GM20000 (cell line): Measurements from ENCODE around the gene RNF166.
A peak's percentile ranks its signal among the peaks of the same experiment; 100 is the strongest.

Experiments used
- DNase-seq: peaks from one replicate; pipeline ENCODE4 v3.0.0; 2012; ENCODE audit warnings: low spot score
- TF ChIP-seq, protein P1 (sequence below): IDR thresholded peaks from 2 replicates; pipeline ENCODE4 v1.5.1; 2012; ENCODE audit warnings: mild to moderate bottlenecking, control low read depth; ENCODE audit errors: extremely low read depth, missing control alignments

The RNF166 gene, protein sequence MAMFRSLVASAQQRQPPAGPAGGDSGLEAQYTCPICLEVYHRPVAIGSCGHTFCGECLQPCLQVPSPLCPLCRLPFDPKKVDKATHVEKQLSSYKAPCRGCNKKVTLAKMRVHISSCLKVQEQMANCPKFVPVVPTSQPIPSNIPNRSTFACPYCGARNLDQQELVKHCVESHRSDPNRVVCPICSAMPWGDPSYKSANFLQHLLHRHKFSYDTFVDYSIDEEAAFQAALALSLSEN

GRCh38 chr16:88706229-88706964 lies at the start of gene RNF166, which contains the start of gene CTU2:
Gene RNF166 (minus strand): TSS chr16:88706408. CDS start chr16:88706325, 83 bp downstream.
Gene CTU2 (plus strand): TSS chr16:88706503. CDS start chr16:88706531, 28 bp downstream.
- DNase-seq: peak; percentile 100
- TF ChIP-seq, protein P1, sequence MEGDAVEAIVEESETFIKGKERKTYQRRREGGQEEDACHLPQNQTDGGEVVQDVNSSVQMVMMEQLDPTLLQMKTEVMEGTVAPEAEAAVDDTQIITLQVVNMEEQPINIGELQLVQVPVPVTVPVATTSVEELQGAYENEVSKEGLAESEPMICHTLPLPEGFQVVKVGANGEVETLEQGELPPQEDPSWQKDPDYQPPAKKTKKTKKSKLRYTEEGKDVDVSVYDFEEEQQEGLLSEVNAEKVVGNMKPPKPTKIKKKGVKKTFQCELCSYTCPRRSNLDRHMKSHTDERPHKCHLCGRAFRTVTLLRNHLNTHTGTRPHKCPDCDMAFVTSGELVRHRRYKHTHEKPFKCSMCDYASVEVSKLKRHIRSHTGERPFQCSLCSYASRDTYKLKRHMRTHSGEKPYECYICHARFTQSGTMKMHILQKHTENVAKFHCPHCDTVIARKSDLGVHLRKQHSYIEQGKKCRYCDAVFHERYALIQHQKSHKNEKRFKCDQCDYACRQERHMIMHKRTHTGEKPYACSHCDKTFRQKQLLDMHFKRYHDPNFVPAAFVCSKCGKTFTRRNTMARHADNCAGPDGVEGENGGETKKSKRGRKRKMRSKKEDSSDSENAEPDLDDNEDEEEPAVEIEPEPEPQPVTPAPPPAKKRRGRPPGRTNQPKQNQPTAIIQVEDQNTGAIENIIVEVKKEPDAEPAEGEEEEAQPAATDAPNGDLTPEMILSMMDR: no peak

DNA sequence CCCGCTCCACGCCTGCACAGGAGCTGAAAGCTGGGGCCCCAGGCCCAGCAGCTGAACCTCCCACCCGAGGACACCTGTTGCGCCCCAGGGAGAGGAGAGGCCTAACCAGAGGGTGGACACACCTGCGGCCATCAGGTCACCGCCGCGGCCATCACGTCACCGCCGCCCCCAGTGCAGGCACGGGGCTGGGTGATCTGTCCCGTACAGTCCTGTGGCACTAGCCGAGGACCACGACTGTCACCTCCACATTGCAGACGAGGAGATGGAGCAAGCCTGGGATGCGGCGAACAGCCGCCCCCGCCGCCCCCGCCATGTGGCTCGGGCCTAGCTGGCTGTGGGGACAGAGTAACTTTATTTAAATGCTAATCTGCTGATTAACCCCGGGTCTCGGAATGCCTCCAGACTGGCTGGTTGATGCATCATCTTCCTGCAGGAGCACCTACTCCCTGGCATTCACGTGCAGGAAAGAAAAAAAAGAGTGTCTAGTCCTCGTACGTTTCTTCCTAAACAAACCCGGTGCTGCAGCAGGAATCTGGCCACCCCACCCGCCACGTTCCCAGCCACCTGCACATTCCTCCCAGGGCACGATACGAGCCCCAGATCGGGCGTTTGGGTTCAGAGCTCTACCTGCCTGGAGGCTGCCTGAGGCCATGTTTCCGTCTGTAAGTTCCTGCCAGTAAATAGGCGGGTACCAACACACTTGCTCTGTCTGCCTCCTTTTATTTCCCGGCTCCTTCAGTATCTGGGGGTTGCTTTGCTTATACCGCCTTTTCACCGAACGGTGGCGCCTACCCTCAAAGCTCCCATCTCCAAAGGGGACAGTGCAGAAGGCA lies 48.9 kb upstream of the RNF166 start:
- DNase-seq: peak; percentile 66
- TF ChIP-seq, protein P1: no peak

DNA sequence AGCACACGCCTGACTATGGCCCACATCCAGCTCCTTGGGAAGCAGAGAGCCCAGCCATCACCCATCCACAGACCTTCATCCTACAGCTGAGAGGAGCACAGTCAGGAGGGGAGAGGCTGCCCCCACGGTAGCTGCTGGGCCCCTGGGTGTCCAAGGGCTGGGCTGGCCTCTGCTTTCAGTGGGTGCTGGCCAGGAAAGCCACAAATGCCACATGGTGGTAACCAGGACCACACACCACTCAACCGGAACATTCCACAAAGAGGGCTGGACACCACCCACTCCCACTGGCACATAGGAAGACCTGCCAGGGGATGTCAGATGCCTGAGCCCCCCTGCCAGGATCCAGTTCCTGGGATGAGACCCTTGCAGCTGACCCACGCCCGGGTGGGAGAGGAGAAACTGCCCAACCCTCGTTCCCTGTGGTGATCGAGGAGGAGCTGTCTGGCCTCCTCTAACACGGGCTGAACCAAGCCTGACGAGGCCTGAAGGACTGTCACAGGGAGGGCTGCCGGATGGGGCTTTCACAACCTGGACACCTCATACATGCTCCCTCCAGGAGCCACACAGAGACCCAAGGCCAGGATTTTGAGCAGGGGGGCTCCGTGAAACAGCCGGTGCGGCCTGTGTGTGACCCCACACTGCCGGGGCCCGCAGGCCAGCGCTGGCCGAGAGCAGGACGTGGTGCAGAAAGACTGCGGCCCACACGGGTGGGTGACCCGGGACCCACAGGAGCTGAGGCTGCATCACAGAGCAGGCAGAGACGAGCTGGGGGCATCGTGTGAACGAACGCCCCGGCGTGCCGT lies 48.1 kb upstream of the RNF166 start:
- DNase-seq: no peak
- TF ChIP-seq, protein P1: no peak

DNA sequence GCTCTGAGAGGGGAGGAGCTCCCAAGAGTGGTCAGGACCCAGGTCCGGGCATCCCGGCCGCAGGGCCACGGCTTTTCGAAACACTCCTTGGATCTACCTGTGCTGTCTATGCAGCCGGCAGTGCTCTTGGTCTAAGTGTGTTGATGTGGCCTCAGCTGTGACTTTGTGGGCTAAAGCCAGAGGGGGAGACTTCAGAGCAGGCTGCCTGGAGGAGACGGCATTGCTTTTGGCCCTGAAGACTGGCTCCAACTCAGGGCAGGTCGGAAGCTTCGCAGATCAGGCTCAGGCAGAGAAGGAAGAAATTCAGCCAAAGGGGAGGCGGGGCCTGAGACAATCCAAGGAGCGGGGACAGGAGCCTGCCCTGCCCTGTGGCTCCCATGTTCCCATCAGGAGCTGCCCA lies 47.4 kb upstream of the RNF166 start:
- DNase-seq: no peak
- TF ChIP-seq, protein P1: no peak

GRCh38 chr16:88753191-88753590 lies 47.0 kb upstream of the RNF166 start:
- TF ChIP-seq, protein P1: no peak
- DNase-seq: no peak

GRCh38 chr16:88752386-88753002 lies 46.3 kb upstream of the RNF166 start:
- DNase-seq: no peak
- TF ChIP-seq, protein P1: no peak
